Subcutaneous adipose tissue (tissue), 4 donors: ENCODE data around the gene ALDH5A1. TPM values are rescaled to one million over a fixed set of nuclear protein-coding genes. Genes with fewer than 3 reads are reported as not detected.

Experiments
- total RNA-seq, 4 donors: library from RNA; depleted of rRNA; stranded (reverse); fragments of >200 nt; gene quantifications; one replicate each; pipeline ENCODE4 v1.1.0, GENCODE V29; 2016
- TF ChIP-seq, protein P1 (sequence below): fragments of 450-650 bp; IDR thresholded peaks from one replicate; pipeline ENCODE4 v1.5.1; 2016; ENCODE audit warnings: low read depth, mild to moderate bottlenecking, control low read depth, antibody characterized with exemption, moderate library complexity

ALDH5A1 gene
- total RNA-seq, 4 donors from 2014 or later, result 4.4 to 13.4 (median 7.1) TPM

DNA sequence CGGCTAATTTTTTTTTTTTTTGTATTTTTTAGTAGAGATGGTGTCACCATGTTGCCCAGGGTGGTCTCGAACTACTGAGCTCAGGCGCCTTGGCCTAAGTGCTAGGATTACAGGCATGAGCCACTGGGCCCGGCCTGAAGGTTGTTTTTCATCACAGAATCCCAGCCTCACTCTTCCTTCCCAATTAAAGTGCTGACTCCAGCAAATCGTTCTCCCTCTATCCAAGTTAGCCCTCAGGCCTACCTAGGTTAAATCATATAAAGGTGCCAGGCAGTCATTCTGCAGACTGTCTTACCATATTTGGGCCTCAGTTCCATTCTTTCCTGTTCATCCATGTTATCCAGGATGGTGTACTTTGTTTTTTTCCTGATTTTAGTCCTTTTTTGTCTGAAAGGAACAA, 56.4 kb downstream of the ALDH5A1 start:
- TF ChIP-seq, protein P1, sequence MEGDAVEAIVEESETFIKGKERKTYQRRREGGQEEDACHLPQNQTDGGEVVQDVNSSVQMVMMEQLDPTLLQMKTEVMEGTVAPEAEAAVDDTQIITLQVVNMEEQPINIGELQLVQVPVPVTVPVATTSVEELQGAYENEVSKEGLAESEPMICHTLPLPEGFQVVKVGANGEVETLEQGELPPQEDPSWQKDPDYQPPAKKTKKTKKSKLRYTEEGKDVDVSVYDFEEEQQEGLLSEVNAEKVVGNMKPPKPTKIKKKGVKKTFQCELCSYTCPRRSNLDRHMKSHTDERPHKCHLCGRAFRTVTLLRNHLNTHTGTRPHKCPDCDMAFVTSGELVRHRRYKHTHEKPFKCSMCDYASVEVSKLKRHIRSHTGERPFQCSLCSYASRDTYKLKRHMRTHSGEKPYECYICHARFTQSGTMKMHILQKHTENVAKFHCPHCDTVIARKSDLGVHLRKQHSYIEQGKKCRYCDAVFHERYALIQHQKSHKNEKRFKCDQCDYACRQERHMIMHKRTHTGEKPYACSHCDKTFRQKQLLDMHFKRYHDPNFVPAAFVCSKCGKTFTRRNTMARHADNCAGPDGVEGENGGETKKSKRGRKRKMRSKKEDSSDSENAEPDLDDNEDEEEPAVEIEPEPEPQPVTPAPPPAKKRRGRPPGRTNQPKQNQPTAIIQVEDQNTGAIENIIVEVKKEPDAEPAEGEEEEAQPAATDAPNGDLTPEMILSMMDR, result no peak

DNA sequence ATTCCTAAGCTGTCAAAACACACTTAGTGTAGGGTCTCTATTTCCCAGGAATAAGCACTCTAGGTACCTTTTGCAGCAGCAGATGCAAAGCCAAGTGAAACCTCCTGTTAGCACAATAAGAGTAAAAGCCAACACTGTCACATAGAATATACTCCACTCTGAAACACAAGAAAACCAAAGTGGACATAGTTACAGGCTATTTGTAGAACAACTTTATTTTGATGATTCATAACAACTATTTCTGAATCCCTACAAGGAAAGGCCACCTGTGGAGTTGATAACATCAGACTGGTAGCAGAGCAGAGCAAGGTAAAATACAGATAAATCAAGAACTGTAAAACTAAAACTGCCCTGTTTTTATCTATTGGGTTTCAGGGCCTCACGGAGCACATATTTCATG, 59.7 kb downstream of the ALDH5A1 start:
- TF ChIP-seq, protein P1, result no peak

DNA sequence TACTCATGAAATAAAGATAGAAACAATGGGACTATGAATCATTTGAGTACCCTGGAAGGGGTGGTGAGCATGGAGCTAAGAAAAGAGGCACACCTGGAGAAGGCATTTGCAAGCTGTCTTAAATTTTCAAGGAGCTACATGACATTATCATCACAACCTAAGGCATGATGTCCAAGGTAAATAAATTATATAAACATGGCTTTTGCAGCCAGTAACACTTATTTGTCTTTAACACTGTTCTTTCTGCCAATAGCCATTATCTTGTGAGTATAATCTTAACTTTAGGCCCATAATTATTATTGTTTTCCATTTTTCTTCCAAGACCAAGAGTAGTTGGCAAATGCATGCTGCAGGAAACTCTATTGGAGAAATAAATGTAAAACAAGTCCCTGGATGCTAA, 63.7 kb downstream of the ALDH5A1 start:
- TF ChIP-seq, protein P1, result no peak

DNA sequence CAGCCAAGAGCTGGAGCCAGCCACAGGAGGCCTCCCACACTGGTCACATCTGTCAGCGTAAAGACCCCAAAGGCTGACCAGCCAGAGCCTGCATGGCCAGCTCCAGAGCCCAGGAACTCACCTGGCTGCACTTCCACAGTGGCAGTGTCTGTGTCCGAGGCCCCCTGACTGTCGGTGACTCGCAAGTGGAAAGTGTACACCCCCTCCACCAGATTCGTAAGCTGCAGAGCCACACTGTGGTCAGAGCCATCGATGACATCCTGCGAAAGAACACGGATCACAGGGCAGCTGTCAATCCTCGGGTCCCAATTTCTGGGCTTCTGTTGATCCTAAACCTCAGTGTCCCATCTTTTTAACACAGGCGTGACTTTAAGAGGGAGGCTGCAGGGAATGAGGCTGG, 69.3 kb downstream of the ALDH5A1 start:
- TF ChIP-seq, protein P1, result no peak

DNA sequence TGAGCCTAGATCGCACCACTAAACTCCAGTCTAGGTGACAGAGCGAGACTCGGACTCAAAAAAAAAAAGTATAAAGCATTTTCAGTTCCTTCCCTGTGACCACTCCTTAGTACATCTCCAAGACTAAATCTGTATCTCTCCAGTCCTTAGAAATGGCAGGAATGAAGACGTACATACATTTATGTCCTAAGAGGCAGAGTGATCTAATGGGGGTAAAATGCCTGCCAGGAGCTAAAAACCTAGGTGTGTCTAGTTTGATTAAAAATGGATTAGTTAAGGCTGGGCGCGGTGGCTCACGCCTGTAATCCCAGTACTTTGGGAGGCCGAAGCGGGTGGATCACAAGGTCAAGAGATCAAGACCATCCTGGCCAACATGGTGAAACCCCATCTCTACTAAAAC, 70.4 kb downstream of the ALDH5A1 start:
- TF ChIP-seq, protein P1, result no peak

DNA sequence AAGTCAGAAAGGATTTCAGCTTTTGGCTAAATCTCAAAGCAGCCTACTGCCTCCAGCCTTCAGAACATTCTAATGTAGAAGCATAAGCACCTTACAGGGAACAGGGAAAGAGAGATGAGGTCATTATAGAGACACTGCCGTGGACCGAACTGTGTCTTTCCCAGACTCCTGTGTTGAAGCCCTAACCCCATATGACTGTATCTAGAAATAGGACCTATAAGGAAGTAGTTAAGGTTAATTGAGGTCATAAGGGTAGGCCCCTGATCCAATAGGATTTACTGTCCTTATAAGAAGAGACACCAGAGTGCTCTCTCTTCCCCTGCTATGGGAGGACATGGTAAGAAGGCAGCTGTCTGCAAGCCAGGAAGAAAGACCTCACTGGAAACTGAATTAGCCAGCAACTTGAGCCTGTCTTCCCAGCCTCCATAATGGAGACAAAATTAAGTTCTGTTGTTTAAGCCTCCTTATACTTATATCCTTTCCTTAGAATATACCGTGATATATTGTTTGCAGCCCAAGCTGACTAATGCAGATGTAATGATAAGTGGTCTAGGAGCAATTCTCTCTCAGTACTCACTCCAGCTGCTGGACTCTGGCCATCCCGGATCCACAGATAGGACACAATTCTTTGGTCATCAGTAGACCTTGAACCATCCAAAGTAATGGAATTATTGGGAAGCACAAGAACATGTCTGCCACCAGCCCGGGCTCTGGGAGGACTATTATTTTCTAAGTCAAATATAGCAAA, 71.4 kb downstream of the ALDH5A1 start:
- TF ChIP-seq, protein P1, result no peak

DNA sequence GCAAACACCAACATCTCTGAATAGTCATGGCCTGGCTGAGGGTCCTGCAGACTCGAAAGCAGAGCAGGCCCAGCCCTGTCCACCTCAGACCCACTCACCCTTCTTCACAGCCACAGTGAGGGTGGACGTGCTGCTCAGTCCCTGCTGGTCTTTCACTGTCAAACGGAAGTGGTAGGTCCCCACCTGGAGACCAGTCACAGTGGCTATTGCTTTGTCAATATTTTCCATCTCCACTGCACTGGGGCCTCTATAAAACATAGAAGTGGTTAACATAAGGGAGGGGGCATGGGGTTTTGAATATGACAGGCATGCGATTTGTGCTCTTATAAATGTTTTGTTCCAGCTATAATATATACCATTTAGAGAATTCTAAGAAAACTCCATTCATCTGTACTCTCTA, 73.9 kb downstream of the ALDH5A1 start:
- TF ChIP-seq, protein P1, result no peak
